ENCODE data around the gene MEF2B. TPM values are rescaled to one million over a fixed set of nuclear protein-coding genes. Genes with fewer than 3 reads are reported as not detected.
"Not testable (repeated sequence)": the region's sequence is repeated elsewhere in the genome, so short reads cannot be mapped to it uniquely, and the experiment has no call there.

Gene MEF2B
- total RNA-seq, 2 experiments from 2014 or later: 3.9 to 4.3 TPM

GRCh38 chr19:19138109-19138981, 31.7 kb downstream of the MEF2B start, which contains the start of gene TMEM161A:
Gene TMEM161A (minus strand): TSS chr19:19138478. CDS start chr19:19138428, 50 bp downstream.
- Mint-ChIP-seq H3K4me1 (ENCODE audit: low read depth) (peaks cover 29% of the 10 kb centered on the region), H3K27ac (peak within 1 kb of the TSS; percentile 78), H3K36me3 (peaks cover 1% of the 10 kb centered on the region), H3K9me3 (peaks cover 2% of the 10 kb centered on the region), H3K4me3 (peak within 1 kb of the TSS; percentile 86), H3K27me3 (no peaks in the 10 kb centered on the region)
- DNase-seq: peak; percentile 99
- ChIA-PET POLR2A (no interaction called here), CTCF (interaction anchor here (2.7 kb wide), 1 partner anchor 84 kb away, joined by 17 read pairs; no protein-coding TSS in a partner anchor)
- intact Hi-C loops (cut with micrococcal nuclease): loop anchor here (1.0 to 2.0 kb wide), 4 partner anchors 54 to 182 kb away; partner anchors contain the start of genes BORCS8, MAU2, RFXANK and SLC25A42

GRCh38 chr19:19137556-19138108, 32.4 kb downstream of the MEF2B start:
- no peak overlapping the region for H3K27ac Mint-ChIP-seq
- intact Hi-C loops (cut with micrococcal nuclease): loop anchor here (1.0 to 2.0 kb wide), 4 partner anchors 55 to 183 kb away; partner anchors contain the start of genes BORCS8, MAU2, RFXANK and SLC25A42
- CTCF ChIA-PET: no interaction called here

GRCh38 chr19:19135713-19136112, 34.4 kb downstream of the MEF2B start:
- intact Hi-C loops (cut with micrococcal nuclease); DNase-seq; H3K27ac Mint-ChIP-seq; H3K27me3 Mint-ChIP-seq; H3K4me3 Mint-ChIP-seq; POLR2A ChIA-PET: not testable (repeated sequence)
- Mint-ChIP-seq H3K4me1 (ENCODE audit: low read depth) (peaks cover 29% of the 10 kb centered on the region), H3K9me3 (peaks cover 12% of the 10 kb centered on the region), H3K36me3 (peaks cover 14% of the 10 kb centered on the region)
- CTCF ChIA-PET: interaction anchor here (0.7 to 0.9 kb wide), 2 partner anchors 11 to 82 kb away, joined by 3 to 5 read pairs; no protein-coding TSS in a partner anchor

More at GRCh38 chr19:19137556-19138108, 32.4 kb downstream of the MEF2B start:
- Mint-ChIP-seq H3K4me3 (peak overlapping the region; percentile 86), H3K27me3 (no peaks in the 10 kb centered on the region), H3K4me1 (ENCODE audit: low read depth) (peaks cover 29% of the 10 kb centered on the region), H3K36me3 (peaks cover 5% of the 10 kb centered on the region), H3K9me3 (peaks cover 2% of the 10 kb centered on the region)
- no peak for DNase-seq
- POLR2A ChIA-PET: no interaction called here

GRCh38 chr19:19134687-19135158, 35.3 kb downstream of the MEF2B start:
- POLR2A ChIA-PET: no interaction called here
- CTCF ChIA-PET: interaction anchor here (1.1 kb wide), 1 partner anchor 11 kb away, joined by 3 read pairs; no protein-coding TSS in a partner anchor
- Mint-ChIP-seq H3K9me3 (peaks cover 12% of the 10 kb centered on the region), H3K36me3 (peaks cover 16% of the 10 kb centered on the region), H3K27ac (no peak overlapping the region), H3K4me3 (no peak overlapping the region), H3K27me3 (no peaks in the 10 kb centered on the region), H3K4me1 (ENCODE audit: low read depth) (peaks cover 29% of the 10 kb centered on the region)
- DNase-seq: peak; percentile 52
- intact Hi-C loops (cut with micrococcal nuclease): no loop called here

- POLR2A ChIA-PET: no interaction called here
- Mint-ChIP-seq H3K36me3 (peaks cover 16% of the 10 kb centered on the region), H3K4me1 (ENCODE audit: low read depth) (peaks cover 27% of the 10 kb centered on the region), H3K9me3 (peaks cover 9% of the 10 kb centered on the region), H3K27me3 (no peaks in the 10 kb centered on the region), H3K4me3 (no peak overlapping the region), H3K27ac (no peak overlapping the region)
- intact Hi-C loops (cut with micrococcal nuclease): no loop called here
- no peak for DNase-seq
- CTCF ChIA-PET: interaction anchor here (0.7 to 1.1 kb wide), 2 partner anchors 12 to 27 kb away, joined by 3 read pairs; no protein-coding TSS in a partner anchor
Observed at GRCh38 chr19:19133985-19134384, 36.1 kb downstream of the MEF2B start.

- Mint-ChIP-seq H3K4me1 (ENCODE audit: low read depth) (peaks cover 16% of the 10 kb centered on the region), H3K27me3 (no peaks in the 10 kb centered on the region), H3K4me3 (no peak overlapping the region), H3K27ac (no peak overlapping the region), H3K9me3 (peaks cover 9% of the 10 kb centered on the region), H3K36me3 (peaks cover 20% of the 10 kb centered on the region)
- no peak for DNase-seq
- POLR2A ChIA-PET: no interaction called here
- intact Hi-C loops (cut with micrococcal nuclease): no loop called here
- CTCF ChIA-PET: interaction anchor here (1.2 kb wide), 1 partner anchor 13 kb away, joined by 3 read pairs; no protein-coding TSS in a partner anchor
Observed at GRCh38 chr19:19132912-19133311, 37.2 kb downstream of the MEF2B start.

GRCh38 chr19:19131989-19132388, 38.1 kb downstream of the MEF2B start:
- ChIA-PET CTCF (no interaction called here), POLR2A (no interaction called here)
- DNase-seq: no peak
- Mint-ChIP-seq H3K4me3 (no peak overlapping the region), H3K27me3 (no peaks in the 10 kb centered on the region), H3K27ac (no peak overlapping the region), H3K9me3 (peaks cover 9% of the 10 kb centered on the region), H3K4me1 (ENCODE audit: low read depth) (peaks cover 7% of the 10 kb centered on the region), H3K36me3 (peaks cover 22% of the 10 kb centered on the region)
- intact Hi-C loops (cut with micrococcal nuclease): no loop called here

- H3K4me3 Mint-ChIP-seq: no peak overlapping the region
- no peaks in the 10 kb centered on the region for H3K4me1 Mint-ChIP-seq (ENCODE audit: low read depth)
- ChIA-PET CTCF (interaction anchor here (0.8 kb wide), 1 partner anchor 72 kb away, joined by 3 read pairs; no protein-coding TSS in a partner anchor), POLR2A (no interaction called here)
- intact Hi-C loops (cut with micrococcal nuclease): no loop called here
- H3K36me3 Mint-ChIP-seq: peaks cover 26% of the 10 kb centered on the region
- DNase-seq: no peak
- H3K27ac Mint-ChIP-seq: no peak overlapping the region
- H3K27me3 Mint-ChIP-seq: no peaks in the 10 kb centered on the region
- peaks cover 13% of the 10 kb centered on the region for H3K9me3 Mint-ChIP-seq
Observed at GRCh38 chr19:19126102-19126501, 44.0 kb downstream of the MEF2B start.

GRCh38 chr19:19123386-19123785, 46.7 kb downstream of the MEF2B start:
- Mint-ChIP-seq H3K4me1 (ENCODE audit: low read depth) (no peaks in the 10 kb centered on the region), H3K4me3 (no peak overlapping the region), H3K27ac (no peak overlapping the region), H3K36me3 (peaks cover 25% of the 10 kb centered on the region), H3K9me3 (peaks cover 13% of the 10 kb centered on the region), H3K27me3 (no peaks in the 10 kb centered on the region)
- intact Hi-C loops (cut with micrococcal nuclease): no loop called here
- CTCF ChIA-PET: no interaction called here
- no peak for DNase-seq
- POLR2A ChIA-PET: no interaction called here

- Mint-ChIP-seq H3K27ac (no peak overlapping the region), H3K36me3 (peaks cover 24% of the 10 kb centered on the region), H3K4me3 (no peak overlapping the region), H3K9me3 (peaks cover 13% of the 10 kb centered on the region), H3K4me1 (ENCODE audit: low read depth) (no peaks in the 10 kb centered on the region), H3K27me3 (no peaks in the 10 kb centered on the region)
- no peak for DNase-seq
- ChIA-PET CTCF (interaction anchor here (1.4 kb wide), 1 partner anchor 23 kb away, joined by 3 read pairs; no protein-coding TSS in a partner anchor), POLR2A (no interaction called here)
- intact Hi-C loops (cut with micrococcal nuclease): no loop called here
Observed at GRCh38 chr19:19122902-19123301, 47.2 kb downstream of the MEF2B start.

GRCh38 chr19:19121371-19121770, 48.7 kb downstream of the MEF2B start:
- Mint-ChIP-seq H3K27me3 (no peaks in the 10 kb centered on the region), H3K4me3 (no peak overlapping the region), H3K36me3 (peaks cover 22% of the 10 kb centered on the region), H3K9me3 (peaks cover 13% of the 10 kb centered on the region), H3K4me1 (ENCODE audit: low read depth) (no peaks in the 10 kb centered on the region), H3K27ac (no peak overlapping the region)
- DNase-seq: no peak
- intact Hi-C loops (cut with micrococcal nuclease): no loop called here
- ChIA-PET CTCF (interaction anchor here (1.4 kb wide), 1 partner anchor 24 kb away, joined by 3 read pairs; no protein-coding TSS in a partner anchor), POLR2A (no interaction called here)
